HepG2 (cell line): Measurements from ENCODE around the gene NFS1.
A peak's percentile ranks its signal among the peaks of the same experiment; 100 is the strongest.

Source experiments
- ZNF883 ChIP-seq: sonication (generic); formaldehyde crosslinking; IDR thresholded peaks from 2 replicates; pipeline ENCODE4 v1.5.1; 2020; ENCODE audit warnings: mild to moderate bottlenecking, missing genetic modification reagents; ENCODE audit errors: not compliant biosample characterization
- TF ChIP-seq, protein P1 (sequence below): sonication (generic); formaldehyde crosslinking; IDR thresholded peaks from 2 replicates; pipeline ENCODE4 v1.8.0; 2022; ENCODE audit warnings: mild to moderate bottlenecking, missing genetic modification reagents; ENCODE audit not compliant: insufficient replicate concordance
- TF ChIP-seq, protein P2 (sequence below): sonication (generic); formaldehyde crosslinking; IDR thresholded peaks from 2 replicates; pipeline ENCODE4 v1.4.0; 2020; ENCODE audit warnings: missing genetic modification reagents

DNA sequence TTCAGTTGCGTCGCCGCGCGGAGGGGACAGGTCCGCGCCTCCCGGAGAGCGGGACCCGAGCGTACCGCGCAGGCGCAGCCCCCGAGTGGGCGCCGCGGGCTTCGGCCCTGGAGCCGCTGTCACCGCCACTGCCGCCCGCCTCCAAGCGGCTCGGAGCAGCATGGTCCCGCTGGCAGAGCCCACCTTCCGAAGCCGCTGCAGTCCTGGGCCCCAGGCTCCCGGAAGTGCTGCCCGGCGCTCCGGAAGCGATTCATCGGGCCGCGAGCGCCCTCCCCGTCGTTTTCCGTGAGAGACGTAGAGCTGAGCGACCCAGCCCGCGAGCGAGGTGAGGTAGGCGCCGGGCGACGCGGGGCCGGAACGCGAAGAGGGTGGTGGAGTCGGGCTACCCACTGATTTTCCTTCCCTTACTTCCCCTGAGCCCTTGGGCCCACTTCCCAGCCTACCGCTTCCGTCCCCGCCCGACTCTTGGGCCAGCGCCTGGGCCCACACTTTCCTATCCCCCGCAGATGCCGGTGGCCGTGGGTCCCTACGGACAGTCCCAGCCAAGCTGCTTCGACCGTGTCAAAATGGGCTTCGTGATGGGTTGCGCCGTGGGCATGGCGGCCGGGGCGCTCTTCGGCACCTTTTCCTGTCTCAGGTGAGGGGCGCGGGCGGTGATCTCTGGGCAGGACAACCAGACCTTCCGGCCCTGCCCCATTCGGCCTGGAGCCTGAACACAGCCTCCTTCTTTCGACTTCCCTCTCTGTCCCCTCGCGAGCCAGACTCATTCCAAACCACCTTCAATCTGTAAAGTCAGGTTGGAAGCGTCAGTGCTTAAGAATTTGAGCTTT, at the start of gene NFS1, which contains the start of gene ROMO1:
- TF ChIP-seq, protein P1, sequence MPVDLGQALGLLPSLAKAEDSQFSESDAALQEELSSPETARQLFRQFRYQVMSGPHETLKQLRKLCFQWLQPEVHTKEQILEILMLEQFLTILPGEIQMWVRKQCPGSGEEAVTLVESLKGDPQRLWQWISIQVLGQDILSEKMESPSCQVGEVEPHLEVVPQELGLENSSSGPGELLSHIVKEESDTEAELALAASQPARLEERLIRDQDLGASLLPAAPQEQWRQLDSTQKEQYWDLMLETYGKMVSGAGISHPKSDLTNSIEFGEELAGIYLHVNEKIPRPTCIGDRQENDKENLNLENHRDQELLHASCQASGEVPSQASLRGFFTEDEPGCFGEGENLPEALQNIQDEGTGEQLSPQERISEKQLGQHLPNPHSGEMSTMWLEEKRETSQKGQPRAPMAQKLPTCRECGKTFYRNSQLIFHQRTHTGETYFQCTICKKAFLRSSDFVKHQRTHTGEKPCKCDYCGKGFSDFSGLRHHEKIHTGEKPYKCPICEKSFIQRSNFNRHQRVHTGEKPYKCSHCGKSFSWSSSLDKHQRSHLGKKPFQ: peak; percentile 89
- peak; percentile 99 for TF ChIP-seq ZNF883 (CRISPR knock-in tag)
- TF ChIP-seq, protein P2, sequence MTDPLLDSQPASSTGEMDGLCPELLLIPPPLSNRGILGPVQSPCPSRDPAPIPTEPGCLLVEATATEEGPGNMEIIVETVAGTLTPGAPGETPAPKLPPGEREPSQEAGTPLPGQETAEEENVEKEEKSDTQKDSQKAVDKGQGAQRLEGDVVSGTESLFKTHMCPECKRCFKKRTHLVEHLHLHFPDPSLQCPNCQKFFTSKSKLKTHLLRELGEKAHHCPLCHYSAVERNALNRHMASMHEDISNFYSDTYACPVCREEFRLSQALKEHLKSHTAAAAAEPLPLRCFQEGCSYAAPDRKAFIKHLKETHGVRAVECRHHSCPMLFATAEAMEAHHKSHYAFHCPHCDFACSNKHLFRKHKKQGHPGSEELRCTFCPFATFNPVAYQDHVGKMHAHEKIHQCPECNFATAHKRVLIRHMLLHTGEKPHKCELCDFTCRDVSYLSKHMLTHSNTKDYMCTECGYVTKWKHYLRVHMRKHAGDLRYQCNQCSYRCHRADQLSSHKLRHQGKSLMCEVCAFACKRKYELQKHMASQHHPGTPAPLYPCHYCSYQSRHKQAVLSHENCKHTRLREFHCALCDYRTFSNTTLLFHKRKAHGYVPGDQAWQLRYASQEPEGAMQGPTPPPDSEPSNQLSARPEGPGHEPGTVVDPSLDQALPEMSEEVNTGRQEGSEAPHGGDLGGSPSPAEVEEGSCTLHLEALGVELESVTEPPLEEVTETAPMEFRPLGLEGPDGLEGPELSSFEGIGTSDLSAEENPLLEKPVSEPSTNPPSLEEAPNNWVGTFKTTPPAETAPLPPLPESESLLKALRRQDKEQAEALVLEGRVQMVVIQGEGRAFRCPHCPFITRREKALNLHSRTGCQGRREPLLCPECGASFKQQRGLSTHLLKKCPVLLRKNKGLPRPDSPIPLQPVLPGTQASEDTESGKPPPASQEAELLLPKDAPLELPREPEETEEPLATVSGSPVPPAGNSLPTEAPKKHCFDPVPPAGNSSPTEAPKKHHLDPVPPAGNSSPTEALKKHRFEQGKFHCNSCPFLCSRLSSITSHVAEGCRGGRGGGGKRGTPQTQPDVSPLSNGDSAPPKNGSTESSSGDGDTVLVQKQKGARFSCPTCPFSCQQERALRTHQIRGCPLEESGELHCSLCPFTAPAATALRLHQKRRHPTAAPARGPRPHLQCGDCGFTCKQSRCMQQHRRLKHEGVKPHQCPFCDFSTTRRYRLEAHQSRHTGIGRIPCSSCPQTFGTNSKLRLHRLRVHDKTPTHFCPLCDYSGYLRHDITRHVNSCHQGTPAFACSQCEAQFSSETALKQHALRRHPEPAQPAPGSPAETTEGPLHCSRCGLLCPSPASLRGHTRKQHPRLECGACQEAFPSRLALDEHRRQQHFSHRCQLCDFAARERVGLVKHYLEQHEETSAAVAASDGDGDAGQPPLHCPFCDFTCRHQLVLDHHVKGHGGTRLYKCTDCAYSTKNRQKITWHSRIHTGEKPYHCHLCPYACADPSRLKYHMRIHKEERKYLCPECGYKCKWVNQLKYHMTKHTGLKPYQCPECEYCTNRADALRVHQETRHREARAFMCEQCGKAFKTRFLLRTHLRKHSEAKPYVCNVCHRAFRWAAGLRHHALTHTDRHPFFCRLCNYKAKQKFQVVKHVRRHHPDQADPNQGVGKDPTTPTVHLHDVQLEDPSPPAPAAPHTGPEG (CRISPR knock-in tag): peak; percentile 94
